ENCODE results near the gene RNF126. TPM values are rescaled to one million over a fixed set of nuclear protein-coding genes. Genes with fewer than 3 reads are reported as not detected.
A peak's percentile ranks its signal among the peaks of the same experiment; 100 is the strongest.

Gene RNF126
- polyA plus RNA-seq, 1 donor (not counting 4 experiments of a cell fraction or from before 2014, with no cell fraction given), result 8.2 TPM

GRCh38 chr19:676007-676338 lies 13.0 kb upstream of the RNF126 start:
- Histone ChIP-seq H3K9me3 (ENCODE audit: control insufficient read depth, low read depth, low read length) (no peaks in the 10 kb centered on the region), H3K36me3 (ENCODE audit: control insufficient read depth in 2 of 2, extremely low read depth in 1 of 2, insufficient read depth in 2 of 2, low read length in 2 of 2) (peaks cover 7 to 18% of the 10 kb centered on the region in 2 experiments), H3K79me2 (ENCODE audit: control insufficient read depth, insufficient read depth, low read length) (peaks cover 23% of the 10 kb centered on the region), H3K4me2 (ENCODE audit: control insufficient read depth, extremely low read depth, insufficient read depth, low read depth, low read length) (peak overlapping the region; percentile 73), H3K27me3 (ENCODE audit: control insufficient read depth, extremely low read depth, insufficient read depth, low read length) (no peaks in the 10 kb centered on the region), H3K27ac (ENCODE audit: control insufficient read depth, insufficient read depth, low read length) (no peak overlapping the region), H4K20me1 (ENCODE audit: control insufficient read depth, extremely low read depth, insufficient read depth, low read length) (peaks cover 12% of the 10 kb centered on the region), H3K9ac (ENCODE audit: control insufficient read depth, extremely low read depth, insufficient read depth, low read length) (peak overlapping the region; percentile 99), H3K4me3 (ENCODE audit: control insufficient read depth in 2 of 3, extremely low read depth in 1 of 3, insufficient read depth in 2 of 3, low read depth in 1 of 3, low read length in 3 of 3) (peak overlapping the region; percentile 49 to 76 (median 54)), H3K4me1 (ENCODE audit: control insufficient read depth, extremely low read depth, insufficient read depth, low read length) (peaks cover 26% of the 10 kb centered on the region), H3K9me1 (ENCODE audit: control insufficient read depth, extremely low read depth, insufficient read depth, low read length) (peaks cover 2% of the 10 kb centered on the region), H2AFZ (ENCODE audit: control insufficient read depth, low read length) (peak overlapping the region; percentile 19)
- FAIRE-seq, result no peak
- TF ChIP-seq CTCF (optimal IDR thresholded peaks at IDR 0.05 in 1 of 3, IDR thresholded peaks at IDR 0.05 in 1 of 3, conservative IDR thresholded peaks at IDR 0.05 in 1 of 3; ENCODE audit: extremely low read depth in 1 of 3, insufficient read depth in 2 of 3, low read length in 3 of 3), result no peak
- TF ChIP-seq EZH2 (IDR thresholded peaks at IDR 0.05; ENCODE audit: low read length), result no peak
- dilution Hi-C loops (cut with MboI; ENCODE audit: extremely low pct_ligation_motif_present, low sequenced_read_pairs), result no loop called here
- DNase-seq (ENCODE audit: low read depth, low spot score), result no peak

DNA sequence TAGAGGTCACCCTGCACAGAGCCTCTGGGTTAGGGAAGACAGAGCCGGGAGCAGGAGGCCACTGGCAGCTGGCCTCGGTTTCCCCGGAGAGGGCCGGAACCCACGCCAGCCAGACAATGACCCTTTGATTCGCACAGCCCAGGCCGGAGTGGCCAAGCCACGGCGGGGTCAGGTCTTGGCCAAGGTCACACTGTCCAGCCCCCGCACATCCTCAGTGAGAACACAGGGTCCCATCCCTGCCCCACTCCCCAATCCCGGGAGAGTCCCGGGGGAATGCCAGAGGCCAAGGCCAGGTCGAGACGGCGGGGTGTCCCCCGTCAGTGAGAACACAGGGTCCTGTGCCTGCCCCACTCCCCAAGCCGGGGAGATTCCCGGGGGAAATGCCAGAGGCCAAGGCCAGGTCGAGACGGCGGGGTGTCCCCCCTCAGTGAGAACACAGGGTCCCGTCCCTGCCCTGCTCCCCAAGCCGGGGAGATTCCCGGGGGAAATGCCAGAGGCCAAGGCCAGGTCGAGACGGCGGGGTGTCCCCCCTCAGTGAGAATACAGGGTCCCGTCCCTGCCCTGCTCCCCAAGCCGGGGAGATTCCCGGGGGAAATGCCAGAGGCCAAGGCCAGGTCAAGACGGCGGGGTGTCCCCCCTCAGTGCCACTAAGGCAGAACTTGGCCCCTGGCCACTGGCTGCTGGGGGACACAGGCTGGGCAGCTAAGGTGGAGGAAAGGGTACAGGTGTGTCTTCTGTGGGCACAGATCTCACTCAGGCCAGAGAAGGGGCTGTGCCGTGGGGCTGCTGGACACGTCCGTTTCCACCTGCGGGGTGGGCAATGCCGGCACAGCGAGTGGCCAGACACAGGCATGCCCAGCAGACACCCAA lies 11.5 kb upstream of the RNF126 start:
- H3K36me3 ChIP-seq (ENCODE audit: control insufficient read depth in 2 of 2, extremely low read depth in 1 of 2, insufficient read depth in 2 of 2, low read length in 2 of 2), result peaks cover 7 to 18% of the 10 kb centered on the region in 2 experiments
- H3K27ac ChIP-seq (ENCODE audit: control insufficient read depth, insufficient read depth, low read length), result no peak overlapping the region
- peaks cover 12% of the 10 kb centered on the region for H4K20me1 ChIP-seq (ENCODE audit: control insufficient read depth, extremely low read depth, insufficient read depth, low read length)
- no peak overlapping the region for H3K4me3 ChIP-seq (ENCODE audit: control insufficient read depth in 2 of 3, extremely low read depth in 1 of 3, insufficient read depth in 2 of 3, low read depth in 1 of 3, low read length in 3 of 3)
- H3K9ac ChIP-seq (ENCODE audit: control insufficient read depth, extremely low read depth, insufficient read depth, low read length), result no peak overlapping the region
- peaks cover 23% of the 10 kb centered on the region for H3K79me2 ChIP-seq (ENCODE audit: control insufficient read depth, insufficient read depth, low read length)
- no peak overlapping the region for H2AFZ ChIP-seq (ENCODE audit: control insufficient read depth, low read length)
- no peak for TF ChIP-seq CTCF (optimal IDR thresholded peaks at IDR 0.05 in 1 of 3, IDR thresholded peaks at IDR 0.05 in 1 of 3, conservative IDR thresholded peaks at IDR 0.05 in 1 of 3; ENCODE audit: extremely low read depth in 1 of 3, insufficient read depth in 2 of 3, low read length in 3 of 3)
- no peak for TF ChIP-seq EZH2 (IDR thresholded peaks at IDR 0.05; ENCODE audit: low read length)
- peaks cover 2% of the 10 kb centered on the region for H3K9me1 ChIP-seq (ENCODE audit: control insufficient read depth, extremely low read depth, insufficient read depth, low read length)
- no peak for FAIRE-seq
- H3K4me1 ChIP-seq (ENCODE audit: control insufficient read depth, extremely low read depth, insufficient read depth, low read length), result peaks cover 25% of the 10 kb centered on the region
- dilution Hi-C loops (cut with MboI; ENCODE audit: extremely low pct_ligation_motif_present, low sequenced_read_pairs), result no loop called here
- H3K4me2 ChIP-seq (ENCODE audit: control insufficient read depth, extremely low read depth, insufficient read depth, low read depth, low read length), result no peak overlapping the region
- DNase-seq (ENCODE audit: low read depth, low spot score), result no peak
- no peaks in the 10 kb centered on the region for H3K9me3 ChIP-seq (ENCODE audit: control insufficient read depth, low read depth, low read length)
- no peaks in the 10 kb centered on the region for H3K27me3 ChIP-seq (ENCODE audit: control insufficient read depth, extremely low read depth, insufficient read depth, low read length)
